AG10803 (cell line): ENCODE measurements around the gene ITPR2.

Experiments used
- DNase-seq: peaks from one replicate; pipeline ENCODE4 v3.0.0; 2010; ENCODE audit warnings: low read depth
- H3K4me3 ChIP-seq: 2 replicates; pipeline ENCODE4 v1.5.1; 2011; ENCODE audit warnings: mild to moderate bottlenecking, low read length, control low read depth
- CTCF ChIP-seq: conservative IDR thresholded peaks from 2 replicates; pipeline ENCODE4 v1.5.1; 2011; ENCODE audit warnings: mild to moderate bottlenecking, low read length, control low read depth, inconsistent platforms

ITPR2 gene

GRCh38 chr12:26807292-26807691 is 25.7 kb downstream of the ITPR2 start:
- no peak for TF ChIP-seq CTCF
- H3K4me3 ChIP-seq = no peak overlapping the region
- no peak for DNase-seq

- no peak for TF ChIP-seq CTCF
- no peak overlapping the region for H3K4me3 ChIP-seq
- DNase-seq = no peak
Measured at GRCh38 chr12:26806556-26806955, 26.4 kb downstream of the ITPR2 start.

GRCh38 chr12:26805401-26805971 is 27.5 kb downstream of the ITPR2 start:
- H3K4me3 ChIP-seq = no peak overlapping the region
- TF ChIP-seq CTCF = no peak
- DNase-seq = no peak

GRCh38 chr12:26803552-26803951 is 29.4 kb downstream of the ITPR2 start:
- DNase-seq = peak; percentile 83
- no peak for TF ChIP-seq CTCF
- no peak overlapping the region for H3K4me3 ChIP-seq

- H3K4me3 ChIP-seq = no peak overlapping the region
- DNase-seq = no peak
- TF ChIP-seq CTCF = no peak
Measured at GRCh38 chr12:26801486-26801885, 31.5 kb downstream of the ITPR2 start.

- DNase-seq = no peak
- no peak overlapping the region for H3K4me3 ChIP-seq
- no peak for TF ChIP-seq CTCF
Measured at GRCh38 chr12:26800858-26801257, 32.1 kb downstream of the ITPR2 start.

GRCh38 chr12:26800347-26800746 is 32.6 kb downstream of the ITPR2 start:
- no peak overlapping the region for H3K4me3 ChIP-seq
- no peak for DNase-seq
- no peak for TF ChIP-seq CTCF
